CD4-positive, alpha-beta T cell treated with Interleukin-4 for 4 hours (primary cell): ENCODE measurements around the gene PRR36.
"Not testable (repeated sequence)": the region's sequence is repeated elsewhere in the genome, so short reads cannot be mapped to it uniquely, and the experiment has no call there.

Source experiments
- DNase-seq: peaks from one replicate; pipeline ENCODE4 v3.0.0-alpha.2; 2020

Gene PRR36

GRCh38 chr19:7897292-7897691, 23.1 kb upstream of the PRR36 start:
- DNase-seq, result no peak

DNA sequence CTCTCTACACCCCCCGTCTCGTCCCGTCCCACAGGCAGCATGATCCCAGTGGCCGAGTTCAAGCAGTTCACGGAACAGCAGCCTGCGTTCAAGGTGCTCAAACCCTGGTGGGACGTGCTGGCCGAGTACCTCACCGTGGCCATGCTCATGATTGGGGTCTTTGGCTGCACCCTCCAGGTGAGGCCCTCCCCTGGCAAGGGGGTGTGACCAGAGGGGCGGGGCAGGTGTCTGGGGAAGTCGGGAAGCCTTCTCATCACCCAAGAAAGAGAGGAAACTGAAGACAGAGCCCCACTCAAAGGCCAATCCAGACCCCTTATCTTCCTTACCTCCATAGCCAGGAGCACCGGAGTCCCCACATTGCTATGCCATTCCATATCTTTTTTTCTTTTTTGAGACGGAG, 21.4 kb upstream of the PRR36 start:
- DNase-seq, result no peak

DNA sequence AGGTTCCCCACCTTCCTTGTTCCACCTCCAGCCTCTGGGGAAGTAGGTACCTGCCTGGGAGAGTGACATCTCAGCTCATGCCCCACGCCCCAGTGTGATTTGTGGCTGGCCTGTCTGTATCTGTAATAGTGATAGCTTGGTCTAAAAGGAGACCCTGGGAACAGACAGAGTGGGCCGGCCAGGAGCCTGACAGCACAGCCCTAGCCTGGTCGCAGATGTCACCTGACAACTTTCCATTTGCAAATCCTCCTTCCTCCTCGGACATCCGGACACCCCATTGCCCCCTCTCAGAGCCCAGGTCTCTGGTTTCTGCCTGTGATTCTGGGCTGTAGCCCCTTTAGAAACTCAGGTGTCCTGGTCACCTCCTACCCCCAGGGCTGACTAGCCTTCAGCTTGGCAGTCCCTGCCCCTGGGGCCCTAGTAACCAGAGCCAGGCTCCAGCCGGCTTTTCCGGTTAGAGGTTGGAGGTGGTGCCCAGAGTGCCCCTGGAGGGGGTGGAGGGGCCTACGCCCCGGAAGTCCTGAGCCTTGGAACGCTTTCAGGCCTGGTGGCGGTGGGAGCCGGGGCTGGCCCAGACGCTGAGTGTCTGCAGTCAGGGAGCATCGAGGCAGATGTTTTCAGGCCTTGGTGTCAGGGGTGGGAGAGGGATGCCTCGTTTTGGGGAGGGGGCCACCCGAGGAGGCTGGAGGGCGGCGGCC, 20.6 kb upstream of the PRR36 start:
- no peak for DNase-seq

GRCh38 chr19:7893362-7894101, 19.3 kb upstream of the PRR36 start:
- DNase-seq, result not testable (repeated sequence)

GRCh38 chr19:7888826-7889217, 14.6 kb upstream of the PRR36 start:
- DNase-seq, result no peak

- no peak for DNase-seq
These were observed 14.1 kb upstream of the PRR36 start, which contains the start of gene LRRC8E for GRCh38 chr19:7888145-7888825. TSS of gene LRRC8E (plus strand) at chr19:7888510. CDS start at chr19:7895604, 7,094 bp downstream.

DNA sequence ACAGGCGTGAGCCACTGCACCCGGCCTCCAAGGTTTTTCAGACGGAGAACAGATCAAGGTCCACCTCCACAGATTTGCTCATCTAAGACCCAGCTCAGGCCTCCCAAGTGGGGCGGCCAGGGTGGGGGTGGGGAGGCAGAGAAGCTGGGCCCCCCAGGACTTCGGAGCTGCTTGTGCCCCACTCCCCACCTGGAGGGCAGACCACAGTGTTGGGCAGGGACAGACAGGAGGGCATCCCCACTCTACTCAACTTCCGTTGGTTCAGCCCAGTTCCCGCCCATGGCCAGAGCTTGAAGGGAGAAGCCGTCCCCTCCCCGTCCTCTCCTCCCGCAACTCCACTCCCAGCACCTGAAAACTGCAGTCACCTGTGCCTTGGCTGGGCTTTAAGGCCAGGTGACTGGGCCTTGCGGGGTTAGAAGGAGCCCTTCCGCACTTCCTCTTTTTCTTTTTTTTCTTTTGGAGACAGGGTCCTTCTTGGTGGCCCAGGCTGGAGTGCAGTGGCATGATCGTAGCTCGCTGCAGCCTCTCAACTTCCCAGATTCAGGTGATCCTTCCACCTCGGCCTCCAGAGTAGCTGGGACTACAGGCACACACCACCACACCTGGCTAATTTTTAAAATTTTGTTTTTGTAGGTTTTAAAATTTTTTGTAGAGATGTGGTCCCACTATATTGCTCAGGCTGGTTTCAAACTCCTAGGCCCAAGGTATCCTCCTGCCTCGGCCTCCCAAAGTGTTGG, 13.4 kb upstream of the PRR36 start:
- DNase-seq, result no peak

- no peak for DNase-seq
These were observed 11.6 kb upstream of the PRR36 start for GRCh38 chr19:7885818-7886217.

DNA sequence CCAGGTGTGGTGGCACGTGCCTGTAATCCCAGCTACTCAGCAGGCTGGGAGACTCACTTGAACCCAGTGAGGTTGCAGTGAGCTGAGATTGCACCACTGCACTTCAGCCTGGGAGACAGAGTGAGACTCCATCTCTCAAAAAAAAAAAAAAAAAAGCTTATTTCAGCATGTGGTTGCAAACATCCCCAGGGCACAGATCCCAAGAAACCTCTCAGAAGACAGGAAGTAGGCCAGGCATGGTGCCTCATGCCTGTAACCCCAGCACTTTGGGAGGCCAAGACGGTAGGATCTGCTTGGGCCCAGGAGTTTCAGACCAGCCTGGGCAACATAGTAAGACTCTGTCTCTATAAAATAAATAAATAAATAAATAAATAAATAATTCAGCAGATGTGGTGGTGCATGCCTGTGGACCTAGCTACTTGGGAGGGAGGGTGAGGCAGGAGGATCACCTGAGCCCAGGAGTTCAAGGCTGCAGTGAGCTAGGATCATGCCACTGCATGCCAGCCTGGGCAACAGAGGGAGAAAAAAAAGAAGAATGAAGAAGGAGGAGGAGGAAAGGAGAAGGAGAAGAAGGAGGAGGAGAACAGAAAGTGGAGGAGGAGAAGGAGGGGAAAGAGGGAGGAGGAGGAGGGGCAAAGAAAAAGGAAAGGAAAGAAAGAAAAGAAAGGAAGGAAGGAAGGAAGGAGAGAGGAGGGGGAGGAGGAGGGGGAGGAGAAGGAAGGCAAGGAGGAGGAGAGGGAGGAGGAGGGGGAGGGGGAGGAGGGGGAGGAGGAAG, 9.8 kb upstream of the PRR36 start:
- no peak for DNase-seq

GRCh38 chr19:7883105-7883504, 8.9 kb upstream of the PRR36 start:
- DNase-seq, result no peak

DNA sequence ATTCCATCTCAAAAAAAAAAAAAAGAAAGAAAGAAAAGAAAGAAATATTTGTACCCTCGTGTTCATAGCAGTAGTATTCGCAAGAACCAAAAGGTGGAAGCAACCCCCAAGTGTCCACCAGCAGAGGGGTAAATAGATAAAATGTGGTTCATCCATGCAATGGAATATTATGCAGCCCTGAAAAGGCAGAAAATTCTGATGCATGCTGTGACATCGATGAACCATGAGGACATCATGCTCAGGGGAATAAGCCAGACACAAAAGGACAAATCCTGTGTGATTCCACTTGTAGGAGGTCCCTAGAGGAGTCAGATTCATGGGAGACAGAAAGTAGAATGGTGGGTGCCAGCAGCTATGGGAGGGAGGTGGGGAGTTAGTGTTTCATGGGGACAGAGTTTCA, 7.7 kb upstream of the PRR36 start:
- no peak for DNase-seq

GRCh38 chr19:7879836-7880235, 5.6 kb upstream of the PRR36 start:
- DNase-seq, result no peak

GRCh38 chr19:7879111-7879807, 5.1 kb upstream of the PRR36 start:
- no peak for DNase-seq

- no peak for DNase-seq
These were observed 3.2 kb upstream of the PRR36 start for GRCh38 chr19:7877249-7877836.

DNA sequence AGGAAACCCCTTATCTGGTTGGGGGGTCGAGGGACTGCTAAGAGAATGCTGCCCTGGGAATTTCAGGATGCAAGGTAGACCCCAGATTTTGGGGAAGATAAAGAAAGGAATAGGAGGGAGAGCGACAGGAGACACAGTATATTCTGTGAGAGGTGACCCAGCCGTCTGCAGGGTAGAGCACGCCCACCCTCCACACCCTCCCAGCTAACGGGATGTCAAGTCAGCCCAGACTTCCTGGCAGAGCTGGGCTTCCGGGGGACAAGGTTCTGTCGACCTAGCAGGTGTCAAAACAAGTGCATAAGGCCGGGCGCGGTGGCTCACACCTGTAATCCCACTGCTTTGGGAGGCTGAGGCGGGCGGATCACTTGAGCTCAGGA, 695 bp upstream of the PRR36 start:
- DNase-seq, result no peak

- no peak for DNase-seq
These were observed 700 bp downstream of the PRR36 start for GRCh38 chr19:7873304-7874075.

GRCh38 chr19:7872306-7873204, 1.6 kb downstream of the PRR36 start:
- no peak for DNase-seq

- DNase-seq, result peak; percentile 49
These were observed 2.5 kb downstream of the PRR36 start for GRCh38 chr19:7871437-7872305.
